Peyer's patch (tissue), 4 donors: ENCODE measurements around the gene IL22. TPM values are rescaled to one million over a fixed set of nuclear protein-coding genes. Genes with fewer than 3 reads are reported as not detected.

Experiments
- DNase-seq, 3 donors: peaks; one replicate each; pipeline ENCODE4 v3.0.0-alpha.2; 2017 to 2019
- H3K27ac ChIP-seq, 4 donors: fragments of 200-600 bp; sonication (generic); one replicate each; pipeline ENCODE4 v1.5.1; 2016 to 2019
- H3K27me3 ChIP-seq, 2 donors: fragments of 200-600 bp; sonication (generic); one replicate each; pipeline ENCODE4 v1.5.1; 2019
- H3K36me3 ChIP-seq, 3 donors: fragments of 200-600 bp; sonication (generic); one replicate each; pipeline ENCODE4 v1.5.1; 2016 to 2019
- H3K4me1 ChIP-seq, 4 donors: fragments of 200-600 bp; sonication (generic); one replicate each; pipeline ENCODE4 v1.5.1; 2016 to 2019
- H3K4me3 ChIP-seq, 4 donors: fragments of 200-600 bp; sonication (generic); 1 replicate in 3 of 4; 2 replicates in 1 of 4; pipeline ENCODE4 v1.5.1; 2016 to 2019; ENCODE audit warnings: mild to moderate bottlenecking in 1 of 4
- H3K9me3 ChIP-seq, 4 donors: fragments of 200-600 bp; sonication (generic); one replicate each; pipeline ENCODE4 v1.5.1; 2016 to 2019; ENCODE audit warnings: mild to moderate bottlenecking in 1 of 4
- CTCF ChIP-seq, 6 experiments: fragments of 450-650 bp in 4 of 6; fragments of 200-600 bp in 2 of 6; sonication (generic) in 1 of 6; IDR thresholded peaks; one replicate each; pipeline ENCODE4 v1.5.1; 2017 to 2019; ENCODE audit warnings: antibody characterized with exemption in 6 of 6, mild to moderate bottlenecking in 3 of 6, moderate library complexity in 1 of 6
- POLR2A ChIP-seq, 2 donors: fragments of 450-650 bp; IDR thresholded peaks; one replicate each; pipeline ENCODE4 v1.5.1; 2017; ENCODE audit warnings: antibody characterized with exemption in 2 of 2, mild to moderate bottlenecking in 2 of 2, moderate library complexity in 2 of 2
- total RNA-seq, 4 donors: library from RNA; depleted of rRNA; stranded (reverse); fragments of >200 nt; gene quantifications; one replicate each; pipeline ENCODE4 v1.1.0, GENCODE V29; 2016

The IL22 gene
- total RNA-seq, 4 donors from 2014 or later = not detected

- TF ChIP-seq POLR2A (IDR thresholded peaks at IDR 0.05) = no peak
- no peak for TF ChIP-seq CTCF (IDR thresholded peaks at IDR 0.05)
- Histone ChIP-seq H3K4me3 (no peak overlapping the region), H3K27me3 (no peaks in the 10 kb centered on the region), H3K4me1 (no peaks in the 10 kb centered on the region), H3K27ac (no peak overlapping the region), H3K9me3 (no peaks in the 10 kb centered on the region), H3K36me3 (no peaks in the 10 kb centered on the region)
- no peak for DNase-seq
Measured at GRCh38 chr12:68271346-68271745, 17.9 kb upstream of the IL22 start.

DNA sequence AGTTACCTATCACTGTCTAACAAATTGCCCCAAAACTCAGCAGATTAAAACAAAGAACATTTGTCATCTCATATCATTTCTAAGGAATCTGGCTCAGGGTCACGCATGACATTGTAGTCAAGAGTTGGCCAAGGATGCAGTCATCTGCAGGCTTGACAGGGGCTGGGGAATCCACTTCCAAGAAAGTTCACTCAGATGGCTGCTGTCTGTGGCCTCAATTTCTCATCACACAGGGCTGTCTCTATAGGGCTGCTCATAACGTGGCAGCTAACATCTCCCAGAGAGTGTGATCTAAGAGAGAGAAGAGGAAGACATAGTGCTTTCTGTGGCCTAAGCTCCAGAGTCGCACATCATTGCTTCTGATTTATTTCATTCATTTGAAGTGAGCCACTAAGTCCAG lies 17.0 kb upstream of the IL22 start:
- Histone ChIP-seq H3K36me3 (no peaks in the 10 kb centered on the region), H3K4me1 (no peaks in the 10 kb centered on the region), H3K9me3 (no peaks in the 10 kb centered on the region), H3K4me3 (no peak overlapping the region), H3K27me3 (no peaks in the 10 kb centered on the region), H3K27ac (no peak overlapping the region)
- TF ChIP-seq POLR2A (IDR thresholded peaks at IDR 0.05) (no peak), CTCF (IDR thresholded peaks at IDR 0.05) (no peak)
- DNase-seq = no peak

- H3K27me3 ChIP-seq = no peaks in the 10 kb centered on the region
- H3K4me3 ChIP-seq = no peak overlapping the region
- DNase-seq = no peak
- no peaks in the 10 kb centered on the region for H3K9me3 ChIP-seq
- TF ChIP-seq CTCF (IDR thresholded peaks at IDR 0.05) = no peak
- no peak for TF ChIP-seq POLR2A (IDR thresholded peaks at IDR 0.05)
- no peaks in the 10 kb centered on the region for H3K4me1 ChIP-seq
- no peaks in the 10 kb centered on the region for H3K36me3 ChIP-seq
- no peak overlapping the region for H3K27ac ChIP-seq
Measured at GRCh38 chr12:68269779-68270178, 16.4 kb upstream of the IL22 start.

DNA sequence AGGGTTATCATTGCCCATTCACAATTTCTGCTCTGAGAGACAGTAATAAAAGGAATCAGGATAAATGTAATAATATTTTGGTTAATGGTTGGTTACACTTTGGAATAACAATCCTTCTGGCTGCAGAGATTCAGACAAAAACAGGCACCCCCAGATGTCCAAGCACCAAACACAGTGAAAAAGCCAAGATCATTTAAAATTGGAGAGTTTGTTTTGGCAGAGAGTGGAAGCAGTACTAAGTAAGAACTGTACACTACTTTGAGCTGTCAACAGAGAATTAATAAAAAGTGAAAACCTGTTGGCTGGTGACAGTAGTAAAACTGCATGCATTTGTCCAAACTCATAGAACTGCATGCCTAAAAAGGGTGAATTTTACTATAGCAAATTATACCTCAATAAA lies 15.6 kb upstream of the IL22 start:
- Histone ChIP-seq H3K4me3 (no peak overlapping the region), H3K27me3 (no peaks in the 10 kb centered on the region), H3K9me3 (no peaks in the 10 kb centered on the region), H3K27ac (no peak overlapping the region), H3K4me1 (no peaks in the 10 kb centered on the region), H3K36me3 (no peaks in the 10 kb centered on the region)
- TF ChIP-seq CTCF (IDR thresholded peaks at IDR 0.05) = no peak
- TF ChIP-seq POLR2A (IDR thresholded peaks at IDR 0.05) = no peak
- no peak for DNase-seq

GRCh38 chr12:68267892-68268396 lies 14.5 kb upstream of the IL22 start:
- no peak for TF ChIP-seq POLR2A (IDR thresholded peaks at IDR 0.05)
- no peak for TF ChIP-seq CTCF (IDR thresholded peaks at IDR 0.05)
- Histone ChIP-seq H3K4me3 (no peak overlapping the region), H3K27me3 (no peaks in the 10 kb centered on the region), H3K27ac (no peak overlapping the region), H3K9me3 (no peaks in the 10 kb centered on the region), H3K36me3 (no peaks in the 10 kb centered on the region), H3K4me1 (no peaks in the 10 kb centered on the region)
- DNase-seq = no peak

DNA sequence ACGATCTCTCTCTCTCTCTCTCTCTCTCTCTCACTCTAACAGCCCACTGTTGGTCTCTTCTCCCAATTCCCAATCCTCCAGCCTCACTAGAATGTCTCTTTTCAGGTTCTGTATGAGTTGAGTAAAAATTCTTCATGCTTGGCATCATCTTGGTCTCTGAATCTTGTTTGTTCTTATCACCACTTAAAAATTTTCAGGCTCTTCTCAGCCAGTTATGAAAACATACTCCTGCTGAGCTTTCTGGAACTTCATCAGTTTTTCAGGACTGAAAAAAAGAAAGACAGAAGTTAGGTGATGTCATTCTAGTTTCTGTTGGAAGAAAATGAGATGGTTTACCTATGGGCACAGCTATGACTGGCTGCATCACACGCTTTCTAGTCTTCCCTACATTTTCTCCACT lies 11.5 kb upstream of the IL22 start:
- TF ChIP-seq POLR2A (IDR thresholded peaks at IDR 0.05) = no peak
- TF ChIP-seq CTCF (IDR thresholded peaks at IDR 0.05) = no peak
- H3K27me3 ChIP-seq = no peaks in the 10 kb centered on the region
- H3K27ac ChIP-seq = no peak overlapping the region
- no peak for DNase-seq
- no peaks in the 10 kb centered on the region for H3K9me3 ChIP-seq
- H3K4me1 ChIP-seq = no peaks in the 10 kb centered on the region
- no peak overlapping the region for H3K4me3 ChIP-seq
- no peaks in the 10 kb centered on the region for H3K36me3 ChIP-seq
